COLO668 (cell line): ENCODE results near the gene CYB5R3.
A peak's percentile ranks its signal among the peaks of the same experiment; 100 is the strongest.
"Not testable (repeated sequence)": the region's sequence is repeated elsewhere in the genome, so short reads cannot be mapped to it uniquely, and the experiment has no call there.

Experiments used
- DNase-seq: peaks from one replicate; lab custom pipeline; 2025; ENCODE audit not compliant: unreplicated experiment; lab: John Stamatoyannopoulos, UW

Gene CYB5R3

GRCh38 chr22:42626431-42626830 is 22.8 kb downstream of the CYB5R3 start:
- DNase-seq = no peak

- no peak for DNase-seq
Measured at GRCh38 chr22:42625416-42625815, 23.8 kb downstream of the CYB5R3 start.

- no peak for DNase-seq
Measured at GRCh38 chr22:42624551-42625106, 24.6 kb downstream of the CYB5R3 start.

GRCh38 chr22:42623756-42624441 is 25.3 kb downstream of the CYB5R3 start:
- DNase-seq = no peak

DNA sequence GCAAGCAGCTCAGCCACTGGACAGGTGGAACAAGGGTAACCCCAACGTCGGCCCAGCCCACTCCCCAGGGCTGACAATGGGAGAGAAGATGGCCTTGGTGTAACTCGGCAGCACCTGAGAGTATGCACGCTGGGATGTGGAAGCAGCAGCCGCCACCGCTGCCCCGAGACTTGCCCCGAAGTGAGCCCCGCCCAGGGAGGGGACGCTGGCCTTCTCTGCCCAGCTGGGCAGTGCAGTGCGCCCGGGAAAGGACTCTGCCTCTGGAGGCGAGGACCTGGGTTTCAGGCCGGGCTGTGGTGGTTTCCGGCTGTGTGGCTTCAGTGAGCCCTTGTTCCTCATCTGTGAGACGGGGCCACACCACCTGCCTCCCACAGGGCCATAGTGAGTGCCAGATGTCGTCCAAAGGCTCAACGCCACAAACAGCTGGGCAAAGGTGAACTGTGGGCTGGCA is 25.9 kb downstream of the CYB5R3 start:
- no peak for DNase-seq

GRCh38 chr22:42622061-42622710 is 27.0 kb downstream of the CYB5R3 start:
- no peak for DNase-seq

DNA sequence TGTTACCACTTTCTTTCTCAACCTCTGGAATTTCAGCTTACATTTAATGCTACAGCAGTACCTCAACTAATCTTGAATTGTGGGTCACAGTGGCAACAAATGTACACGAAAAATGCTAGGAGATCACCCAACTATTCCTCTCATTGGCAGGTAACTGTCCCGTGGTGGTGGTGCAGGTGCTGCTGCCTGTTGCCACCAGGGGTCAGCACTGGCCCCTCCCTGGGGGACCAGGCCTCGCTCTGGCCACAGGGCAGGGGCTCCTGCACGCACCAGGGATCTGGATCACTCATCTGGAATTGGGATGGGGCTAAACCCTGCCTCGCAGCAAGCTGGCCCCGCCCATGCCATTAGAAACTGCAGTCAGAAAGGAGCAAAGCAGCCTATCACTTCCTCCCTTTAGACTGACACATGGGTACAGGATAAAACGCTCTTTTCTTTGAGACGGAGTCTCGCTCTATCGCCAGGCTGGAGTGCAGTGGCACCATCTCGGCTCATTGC is 27.6 kb downstream of the CYB5R3 start:
- DNase-seq = peak; percentile 74

DNA sequence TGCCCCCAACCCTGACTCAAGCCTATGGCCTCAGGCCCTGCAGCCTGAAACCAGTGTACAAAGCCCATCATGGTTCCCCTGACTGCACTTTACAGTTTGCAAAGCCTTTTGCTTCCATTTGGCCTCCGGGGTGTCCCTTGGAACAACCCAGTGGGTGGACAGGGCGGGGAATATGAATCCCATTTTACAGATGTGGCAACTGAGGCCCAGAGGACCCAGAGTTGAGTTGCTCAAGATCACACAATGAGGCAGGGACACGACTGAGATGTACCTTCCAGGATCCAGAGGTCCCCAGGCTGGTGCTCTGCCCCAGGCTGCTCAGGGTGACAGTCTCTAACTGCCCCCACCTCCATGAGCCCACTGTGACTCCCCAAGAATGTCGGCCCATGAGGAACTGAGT is 29.1 kb downstream of the CYB5R3 start:
- DNase-seq = no peak

GRCh38 chr22:42619261-42620063 is 29.7 kb downstream of the CYB5R3 start:
- no peak for DNase-seq

GRCh38 chr22:42617155-42617983 is 31.8 kb downstream of the CYB5R3 start:
- no peak for DNase-seq

DNA sequence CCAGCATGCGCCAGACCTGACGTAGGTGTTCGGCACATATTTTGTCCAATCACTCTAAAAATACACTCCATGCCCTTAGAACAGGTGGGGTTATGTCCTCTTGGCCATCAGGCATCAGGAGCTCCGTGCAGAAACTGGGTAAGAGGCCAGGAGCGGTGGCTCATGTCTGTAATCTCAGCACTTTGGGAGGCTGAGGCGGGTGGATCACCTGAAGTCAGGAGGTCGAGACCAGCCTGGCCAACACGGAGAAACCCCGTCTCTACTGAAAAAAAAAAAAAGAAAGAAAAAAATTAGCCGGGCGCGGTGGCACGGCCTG is 33.4 kb downstream of the CYB5R3 start:
- not testable (repeated sequence) for DNase-seq

- peak; percentile 92 for DNase-seq
Measured at GRCh38 chr22:42615092-42615859, 33.9 kb downstream of the CYB5R3 start.

- peak; percentile 99 for DNase-seq
Measured at GRCh38 chr22:42614312-42615091, 34.7 kb downstream of the CYB5R3 start, which contains the start of gene POLDIP3. Gene POLDIP3 (minus strand): TSS chr22:42614883. CDS start chr22:42614857, 26 bp downstream.

GRCh38 chr22:42613872-42614301 is 35.3 kb downstream of the CYB5R3 start:
- DNase-seq = peak; percentile 34

DNA sequence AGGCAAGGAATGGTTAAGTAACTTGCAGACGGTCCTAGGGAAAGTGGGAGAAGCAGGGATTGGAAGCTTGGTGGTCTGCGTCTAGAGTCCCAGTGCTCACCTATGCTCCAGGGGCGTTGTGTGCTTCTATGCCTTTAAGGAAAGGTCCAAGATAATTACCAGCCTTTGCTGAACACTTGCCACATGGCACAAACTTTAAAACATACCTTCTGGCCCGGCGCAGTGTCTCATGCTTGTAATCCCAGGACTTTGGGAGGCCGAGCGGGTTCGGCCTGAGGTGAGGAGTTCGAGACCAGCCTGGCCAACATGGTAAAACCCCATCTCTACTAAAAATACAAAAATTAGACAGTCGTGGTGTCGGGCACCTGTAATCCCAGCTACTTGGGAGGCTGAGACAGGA is 36.9 kb downstream of the CYB5R3 start:
- no peak for DNase-seq

DNA sequence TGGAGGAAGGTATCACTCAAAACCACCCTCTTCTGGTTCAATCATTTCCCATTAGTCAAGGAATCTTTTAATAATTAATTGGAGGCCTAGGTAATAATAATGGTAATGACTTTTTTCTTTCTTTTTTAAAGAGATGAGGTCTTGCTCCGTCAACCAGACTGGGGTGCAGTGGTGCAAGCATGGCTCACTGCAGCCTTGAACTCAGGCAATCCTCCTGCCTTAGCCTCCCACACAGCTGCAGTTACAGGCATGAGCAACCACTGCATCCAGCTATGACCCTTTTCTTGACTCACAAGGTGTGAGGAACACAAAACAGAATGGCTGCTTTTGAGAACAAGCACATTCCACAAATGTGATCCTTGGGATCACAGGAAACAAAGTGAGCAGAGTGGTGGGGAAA is 38.1 kb downstream of the CYB5R3 start:
- DNase-seq = no peak

DNA sequence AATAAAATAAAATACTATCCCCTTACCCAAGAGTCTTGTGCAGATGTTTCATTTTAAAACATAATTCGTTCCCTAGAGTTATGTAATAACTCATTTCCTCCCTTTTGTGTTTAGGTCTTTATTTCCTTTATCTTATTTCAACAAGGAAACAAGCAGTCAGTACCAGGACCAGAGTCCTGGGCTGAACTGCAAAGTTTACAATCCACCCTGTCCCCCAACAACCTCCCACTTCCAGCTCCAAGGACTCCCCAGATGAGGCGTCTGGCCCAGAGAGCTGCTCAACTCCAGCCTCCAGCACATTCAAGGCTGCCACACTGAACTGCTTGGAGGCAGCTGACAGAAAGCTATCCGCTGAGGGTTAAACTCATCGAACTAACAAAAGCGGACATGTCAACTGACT is 39.0 kb downstream of the CYB5R3 start:
- no peak for DNase-seq

GRCh38 chr22:42608823-42609361 is 40.3 kb downstream of the CYB5R3 start:
- DNase-seq = no peak
